Esophagus (tissue), 2 donors: ENCODE measurements around the gene RNPC3. TPM values are rescaled to one million over a fixed set of nuclear protein-coding genes. Genes with fewer than 3 reads are reported as not detected.
"Not testable (repeated sequence)": the region's sequence is repeated elsewhere in the genome, so short reads cannot be mapped to it uniquely, and the experiment has no call there.

Experiments
- H3K27ac ChIP-seq, 2 donors: one replicate each; pipeline ENCODE4 v1.5.1; 2013; ENCODE audit warnings: low read depth in 2 of 2, mild to moderate bottlenecking in 2 of 2, inconsistent platforms in 1 of 2, low read length in 1 of 2, moderate library complexity in 1 of 2
- H3K27me3 ChIP-seq, 2 donors: one replicate each; pipeline ENCODE4 v1.6.1; 2013; ENCODE audit warnings: low read length in 2 of 2, control low read depth in 1 of 2, mild to moderate bottlenecking in 1 of 2; ENCODE audit not compliant: insufficient read depth in 2 of 2, control insufficient read depth in 1 of 2
- H3K36me3 ChIP-seq, 2 donors: one replicate each; pipeline ENCODE4 v1.6.1; 2013; ENCODE audit warnings: low read length in 1 of 2; ENCODE audit not compliant: control insufficient read depth in 2 of 2, insufficient read depth in 2 of 2
- H3K4me1 ChIP-seq, 2 donors: one replicate each; pipeline ENCODE4 v1.6.1; 2013; ENCODE audit warnings: low read length in 1 of 2; ENCODE audit not compliant: control insufficient read depth in 2 of 2, insufficient read depth in 2 of 2
- H3K4me3 ChIP-seq, 2 donors: one replicate each; pipeline ENCODE4 v1.5.1; 2013; ENCODE audit warnings: low read length in 2 of 2, mild to moderate bottlenecking in 2 of 2, low read depth in 1 of 2, moderate library complexity in 1 of 2
- H3K9me3 ChIP-seq, 2 donors: one replicate each; pipeline ENCODE4 v1.6.1; 2013; ENCODE audit warnings: mild to moderate bottlenecking in 2 of 2, low read depth in 1 of 2, low read length in 1 of 2, moderate library complexity in 1 of 2; ENCODE audit not compliant: control insufficient read depth in 2 of 2, insufficient read depth in 1 of 2
- WGBS, 2 donors: extraction: QIAGEN DNeasy Blood & Tissue Kit; methylation state at CpG; one replicate each; pipeline ENCODE4 v1.1.7; 2013; 5-methylcytosine and 5-hydroxymethylcytosine counted together
- polyA plus RNA-seq, 2 donors: library from polyadenylated mRNA; stranded (reverse); fragments of 200-250 nt; gene quantifications; one replicate each; pipeline ENCODE4 v1.2.3, GENCODE V29; 2013
- donor health status: healthy with polysubstance abuse.
- donor health status: Bipolar disorder and iron deficiency.

RNPC3 gene
- polyA plus RNA-seq, 2 donors: 5.8 to 8.8 TPM

DNA sequence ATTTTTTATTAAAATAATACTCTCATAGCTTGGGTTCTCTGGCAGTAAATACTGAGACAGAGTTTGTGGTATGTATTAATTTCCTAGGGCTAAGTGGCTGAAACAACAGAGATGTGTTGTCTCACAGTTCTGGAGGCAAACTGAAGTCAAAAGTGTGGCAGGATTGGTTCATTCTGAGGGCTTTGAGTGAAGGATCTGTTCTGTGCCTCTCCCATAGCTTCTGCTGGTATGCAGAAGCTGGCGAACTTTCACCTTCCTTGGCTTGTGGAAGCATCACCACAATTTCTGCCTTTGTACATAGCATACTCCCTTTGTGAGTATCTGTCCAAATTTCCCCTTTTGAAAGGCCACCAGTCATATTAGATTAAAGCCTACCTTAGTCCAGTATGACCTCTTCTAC is 21.0 kb downstream of the RNPC3 start:
- Histone ChIP-seq H3K4me1 (no peaks in the 10 kb centered on the region), H3K36me3 (peaks cover 0 to 3% of the 10 kb centered on the region in 2 donors), H3K27ac (no peak overlapping the region), H3K9me3 (no peaks in the 10 kb centered on the region), H3K4me3 (no peak overlapping the region), H3K27me3 (no peaks in the 10 kb centered on the region)
- 90 to 100% methylated on average over 1 of the region's 1 CpG for WGBS, 2 donors

DNA sequence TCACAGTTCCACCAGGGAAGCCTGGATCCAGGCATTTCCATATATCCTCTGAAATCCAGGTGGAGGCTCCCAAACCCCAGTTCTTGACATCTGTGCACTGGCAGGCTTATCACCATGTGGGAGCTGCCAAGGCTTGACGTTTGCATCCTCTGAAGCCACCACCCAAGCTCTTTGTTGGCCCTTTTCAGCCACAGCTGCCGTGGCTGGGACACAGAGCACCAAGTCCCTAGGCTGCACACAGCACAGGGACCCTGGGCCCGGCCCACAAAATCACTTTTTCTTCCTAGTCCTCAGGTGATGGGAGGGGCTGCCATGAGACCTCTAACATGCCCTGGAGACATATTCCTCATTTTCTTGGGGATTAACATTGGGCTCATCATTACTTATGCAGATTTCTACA is 22.3 kb downstream of the RNPC3 start:
- Histone ChIP-seq H3K9me3 (no peaks in the 10 kb centered on the region), H3K4me1 (no peaks in the 10 kb centered on the region), H3K36me3 (peaks cover 0 to 6% of the 10 kb centered on the region in 2 donors), H3K27me3 (no peaks in the 10 kb centered on the region), H3K27ac (no peak overlapping the region), H3K4me3 (no peak overlapping the region)
- 89 to 97% methylated on average over 3 of the region's 3 CpGs for WGBS, 2 donors

DNA sequence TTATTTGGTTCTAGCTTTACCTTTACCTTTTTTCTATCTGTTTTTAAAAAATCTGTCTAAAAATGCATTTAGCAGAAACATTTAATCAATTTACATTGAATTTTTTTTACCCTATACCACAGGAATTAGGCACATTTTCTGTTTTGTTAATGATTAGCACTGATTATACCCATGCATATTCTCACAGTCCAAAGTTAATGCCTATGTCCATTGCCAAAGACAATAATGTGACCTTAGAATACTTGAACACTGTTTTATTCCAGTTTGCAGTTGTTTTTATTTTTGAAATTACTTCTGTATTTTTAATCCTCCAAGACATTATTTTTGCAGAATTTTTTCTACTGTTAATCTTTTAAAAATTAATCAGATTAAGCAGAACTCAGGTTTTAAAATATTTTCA is 34.9 kb downstream of the RNPC3 start:
- no peaks in the 10 kb centered on the region for H3K9me3 ChIP-seq
- H3K4me1 ChIP-seq: no peaks in the 10 kb centered on the region
- no peak overlapping the region for H3K27ac ChIP-seq
- no peaks in the 10 kb centered on the region for H3K27me3 ChIP-seq
- H3K36me3 ChIP-seq: peaks cover 0 to 3% of the 10 kb centered on the region in 2 donors
- H3K4me3 ChIP-seq: no peak overlapping the region

DNA sequence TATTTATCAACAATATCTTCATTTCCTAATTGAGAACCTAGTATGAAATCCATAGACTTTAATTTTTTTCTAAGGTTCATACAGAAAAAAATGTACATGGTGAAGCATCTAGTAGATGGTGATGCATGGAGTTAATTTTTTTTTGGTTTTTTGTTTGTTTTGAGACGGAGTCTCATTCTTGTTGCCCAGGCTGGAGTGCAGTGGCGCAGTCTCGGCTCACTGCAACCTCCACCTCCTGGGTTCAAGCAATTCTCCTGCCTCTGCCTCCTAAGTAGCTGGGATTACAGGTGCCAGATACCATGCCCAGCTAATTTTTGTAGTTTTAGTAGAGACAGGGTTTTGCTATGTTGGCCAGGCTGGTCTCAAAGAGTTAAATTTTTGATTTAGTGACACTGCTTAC is 35.6 kb downstream of the RNPC3 start:
- H3K9me3 ChIP-seq, H3K36me3 ChIP-seq, H3K4me3 ChIP-seq, H3K27me3 ChIP-seq, H3K27ac ChIP-seq, H3K4me1 ChIP-seq: not testable (repeated sequence)
- 74 to 77% methylated on average over 3 of the region's 3 CpGs for WGBS, 2 donors

DNA sequence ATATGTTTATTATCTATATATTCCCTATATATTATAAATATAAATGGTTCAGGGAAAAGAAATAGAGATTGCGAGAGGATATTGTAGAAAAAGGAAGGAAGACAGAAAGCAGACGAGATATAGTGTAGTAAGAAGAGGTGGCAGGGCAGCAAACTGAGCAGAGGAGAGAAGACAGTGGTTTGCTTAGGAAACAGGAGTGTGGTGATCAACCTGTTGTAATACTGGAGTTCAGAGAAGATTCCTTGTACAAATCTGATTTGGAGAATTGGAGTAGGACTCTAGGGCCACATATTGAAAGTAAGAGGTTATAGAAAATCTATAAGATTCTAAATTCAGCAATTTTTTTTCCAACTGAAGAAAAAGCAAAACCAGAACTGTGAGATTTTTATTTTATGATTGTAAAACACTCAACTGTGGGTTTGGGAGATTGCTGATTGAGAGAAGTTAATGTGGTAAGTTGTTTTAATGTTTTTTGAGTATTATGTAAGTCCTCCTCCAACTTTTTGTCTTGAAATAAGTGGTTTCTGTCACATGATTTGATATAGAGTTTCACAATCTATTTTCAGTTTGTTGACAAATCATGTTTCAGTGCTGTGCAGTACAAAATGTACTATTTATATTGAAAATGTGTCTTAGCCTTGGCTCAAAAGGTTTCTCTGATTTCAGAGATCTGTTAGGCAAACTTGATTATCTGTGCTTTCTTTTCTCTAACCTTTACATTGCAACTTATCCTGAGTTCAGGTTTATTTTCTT is 36.3 kb downstream of the RNPC3 start:
- no peaks in the 10 kb centered on the region for H3K27me3 ChIP-seq
- H3K9me3 ChIP-seq: no peaks in the 10 kb centered on the region
- H3K27ac ChIP-seq: no peak overlapping the region
- WGBS, 2 donors: 69 to 79% methylated on average over 2 of the region's 2 CpGs
- no peaks in the 10 kb centered on the region for H3K4me1 ChIP-seq
- H3K4me3 ChIP-seq: no peak overlapping the region
- peaks cover 0 to 3% of the 10 kb centered on the region in 2 donors for H3K36me3 ChIP-seq

DNA sequence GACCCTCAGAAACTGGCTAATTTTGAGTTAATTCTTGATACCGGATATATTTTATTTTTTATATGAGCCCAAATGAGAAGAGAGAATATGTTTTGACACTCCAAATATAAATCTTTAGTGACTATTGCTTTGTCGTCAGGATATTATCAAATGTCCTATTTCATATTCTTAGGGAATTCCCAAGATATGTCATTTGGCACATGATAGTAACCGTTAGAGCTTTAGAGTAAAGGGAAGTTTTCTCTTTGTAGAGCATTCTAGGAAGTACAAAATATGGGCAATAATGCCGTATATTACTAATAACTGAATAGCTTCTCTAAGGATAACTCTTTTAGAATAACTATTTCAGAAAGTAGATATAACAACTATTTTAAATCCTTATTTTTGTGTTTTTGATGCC is 37.6 kb downstream of the RNPC3 start:
- 75 to 82% methylated on average over 4 of the region's 4 CpGs for WGBS, 2 donors
- Histone ChIP-seq H3K9me3 (no peaks in the 10 kb centered on the region), H3K27ac (no peak overlapping the region), H3K27me3 (no peaks in the 10 kb centered on the region), H3K4me3 (no peak overlapping the region), H3K36me3 (no peaks in the 10 kb centered on the region), H3K4me1 (no peaks in the 10 kb centered on the region)

DNA sequence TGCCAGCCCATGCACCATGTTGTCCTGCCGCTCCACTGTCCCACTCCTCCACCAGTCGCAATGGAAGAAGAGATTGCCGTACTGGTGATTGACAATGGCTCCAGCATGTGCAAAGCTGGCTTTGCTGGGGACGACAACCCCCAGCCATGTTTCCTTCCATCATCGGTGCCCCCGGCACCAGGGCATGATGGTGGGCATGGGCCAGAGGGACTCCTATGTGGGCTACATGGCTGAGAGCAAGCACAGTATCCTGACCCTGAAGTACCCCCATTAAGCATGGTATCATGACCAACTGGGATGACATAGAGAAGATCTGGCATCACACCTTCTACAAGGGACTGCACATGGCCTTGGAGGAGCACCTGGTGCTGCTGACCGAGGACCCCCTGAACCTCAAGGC is 44.0 kb downstream of the RNPC3 start:
- 96 to 98% methylated on average over 7 of the region's 7 CpGs for WGBS, 2 donors

DNA sequence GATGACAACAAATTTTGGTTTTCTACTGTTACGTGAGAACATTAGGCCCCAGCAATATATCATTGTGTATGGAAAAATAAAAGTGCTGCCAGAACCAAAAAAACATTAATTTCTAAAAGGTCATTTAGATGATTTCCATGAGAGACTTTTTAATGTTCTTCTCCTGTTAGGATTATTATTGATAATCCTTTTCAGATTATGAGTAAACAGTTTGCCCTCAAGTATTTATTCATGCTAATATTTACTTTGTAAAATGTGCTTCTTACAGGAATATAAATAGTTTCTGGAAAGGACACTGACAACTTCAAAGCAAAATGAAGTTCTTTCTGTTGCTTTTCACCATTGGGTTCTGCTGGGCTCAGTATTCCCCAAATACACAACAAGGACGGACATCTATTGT is 45.8 kb downstream of the RNPC3 start, which contains the start of gene AMY2B:
Gene AMY2B, plus strand, starts transcription at position 301 of the 400 bp plus-strand sequence. Its CDS starts 14 bp downstream, at position 315.
- WGBS, 2 donors: 72 to 74% methylated on average over 2 of the region's 2 CpGs
- H3K27me3 ChIP-seq, H3K27ac ChIP-seq, H3K9me3 ChIP-seq, H3K4me1 ChIP-seq, H3K36me3 ChIP-seq, H3K4me3 ChIP-seq: not testable (repeated sequence)

More for the DNA sequence above, 44.0 kb downstream of the RNPC3 start:
- H3K4me1 ChIP-seq: no peaks in the 10 kb centered on the region
- H3K4me3 ChIP-seq: no peak overlapping the region
- peaks cover 0 to 6% of the 10 kb centered on the region in 2 donors for H3K9me3 ChIP-seq
- H3K27ac ChIP-seq: no peak overlapping the region
- H3K36me3 ChIP-seq: peaks cover 0 to 3% of the 10 kb centered on the region in 2 donors
- no peaks in the 10 kb centered on the region for H3K27me3 ChIP-seq

DNA sequence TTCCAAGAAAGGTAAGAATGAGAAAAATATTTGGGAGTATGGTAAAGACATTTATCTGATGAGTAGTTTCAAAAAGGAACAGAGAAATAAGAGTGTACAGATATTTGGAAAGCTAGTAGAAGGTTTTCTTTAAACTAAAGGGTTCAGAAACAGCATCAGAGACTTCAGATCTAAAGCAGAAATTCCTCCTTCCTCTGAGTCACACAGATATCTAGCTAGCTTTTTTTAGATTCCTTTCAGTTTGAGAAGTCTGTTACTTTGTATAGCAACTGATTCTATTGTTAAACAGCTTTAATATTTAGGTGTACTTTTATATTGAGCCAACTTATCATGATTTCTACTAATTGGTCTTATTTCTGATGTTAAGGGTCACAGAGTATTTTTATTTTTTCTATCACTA is 50.6 kb downstream of the RNPC3 start:
- Histone ChIP-seq H3K27me3 (no peaks in the 10 kb centered on the region), H3K27ac (no peak overlapping the region), H3K4me1 (no peaks in the 10 kb centered on the region), H3K36me3 (no peaks in the 10 kb centered on the region), H3K4me3 (no peak overlapping the region), H3K9me3 (no peaks in the 10 kb centered on the region)

DNA sequence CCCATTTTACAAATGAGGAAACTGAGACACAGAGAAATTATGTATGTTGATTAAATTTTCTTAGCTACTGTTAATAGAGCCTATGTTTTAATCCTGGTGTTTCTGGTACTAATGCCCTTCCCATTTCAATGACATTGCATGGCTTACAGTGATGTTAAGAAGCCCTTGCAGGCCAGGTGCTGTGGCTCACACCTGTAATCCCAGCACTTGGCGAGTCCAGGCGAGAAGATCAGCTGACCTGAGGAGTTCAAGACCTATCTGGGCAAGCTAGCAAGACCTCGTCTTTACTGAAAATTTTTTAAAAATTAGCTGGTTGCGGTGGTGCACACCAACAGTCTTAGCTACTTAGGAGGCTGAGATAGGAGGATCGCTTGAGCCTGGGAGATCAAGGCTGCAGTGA is 51.3 kb downstream of the RNPC3 start:
- not testable (repeated sequence) for H3K4me1 ChIP-seq, H3K4me3 ChIP-seq, H3K27me3 ChIP-seq, H3K9me3 ChIP-seq, H3K36me3 ChIP-seq, H3K27ac ChIP-seq
- WGBS, 2 donors: 89 to 95% methylated on average over 3 of the region's 5 CpGs
